WTC11 (cell line): ENCODE data around the gene THYN1.

Source experiments
- CTCF ChIP-seq: fragments of 200-600 bp; IDR thresholded peaks from 2 replicates; pipeline ENCODE4 v1.8.0; 2022; ENCODE audit warnings: antibody characterized with exemption
- TF ChIP-seq, protein P1 (sequence below): sonication (generic); formaldehyde crosslinking; conservative IDR thresholded peaks from 2 replicates; pipeline ENCODE4 v1.8.1; 2022; ENCODE audit warnings: mild to moderate bottlenecking, missing genetic modification reagents
- TF ChIP-seq, protein P2 (sequence below): sonication (generic); formaldehyde crosslinking; IDR thresholded peaks from 2 replicates; pipeline ENCODE4 v1.8.1; 2023; ENCODE audit warnings: mild to moderate bottlenecking, missing genetic modification reagents, moderate library complexity

DNA sequence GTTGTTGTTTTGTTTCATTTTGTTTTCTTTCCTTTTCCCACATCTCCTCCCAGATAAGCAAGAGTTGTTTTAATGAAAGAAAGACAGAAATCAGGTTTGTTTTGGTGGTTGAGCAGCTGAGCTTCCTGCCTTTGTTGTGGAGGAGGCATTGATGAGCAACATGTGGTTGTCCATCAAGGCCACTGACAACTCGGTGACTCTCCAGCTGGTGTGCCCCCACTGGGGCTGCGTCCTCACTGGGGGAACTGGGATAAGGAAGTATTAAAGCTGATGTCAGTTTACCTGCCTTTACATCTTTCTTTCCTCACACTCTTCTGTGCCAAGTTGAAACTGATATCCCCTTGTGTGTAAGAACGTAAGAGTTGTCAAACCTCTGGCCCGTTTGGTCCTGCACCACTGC is 22.8 kb downstream of the THYN1 start:
- no peak for TF ChIP-seq CTCF
- TF ChIP-seq, protein P1, sequence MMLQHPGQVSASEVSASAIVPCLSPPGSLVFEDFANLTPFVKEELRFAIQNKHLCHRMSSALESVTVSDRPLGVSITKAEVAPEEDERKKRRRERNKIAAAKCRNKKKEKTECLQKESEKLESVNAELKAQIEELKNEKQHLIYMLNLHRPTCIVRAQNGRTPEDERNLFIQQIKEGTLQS (CRISPR knock-in tag): no peak
- TF ChIP-seq, protein P2, sequence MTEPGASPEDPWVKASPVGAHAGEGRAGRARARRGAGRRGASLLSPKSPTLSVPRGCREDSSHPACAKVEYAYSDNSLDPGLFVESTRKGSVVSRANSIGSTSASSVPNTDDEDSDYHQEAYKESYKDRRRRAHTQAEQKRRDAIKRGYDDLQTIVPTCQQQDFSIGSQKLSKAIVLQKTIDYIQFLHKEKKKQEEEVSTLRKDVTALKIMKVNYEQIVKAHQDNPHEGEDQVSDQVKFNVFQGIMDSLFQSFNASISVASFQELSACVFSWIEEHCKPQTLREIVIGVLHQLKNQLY (CRISPR knock-in tag): no peak
